Subcutaneous adipose tissue (tissue), 4 donors: ENCODE results near the gene HBE1. TPM values are rescaled to one million over a fixed set of nuclear protein-coding genes. Genes with fewer than 3 reads are reported as not detected.
"Not testable (repeated sequence)": the region's sequence is repeated elsewhere in the genome, so short reads cannot be mapped to it uniquely, and the experiment has no call there.

Source experiments
- CTCF ChIP-seq: fragments of 450-650 bp; IDR thresholded peaks from one replicate; pipeline ENCODE4 v1.5.1; 2016; ENCODE audit warnings: low read depth, mild to moderate bottlenecking, control low read depth, antibody characterized with exemption, moderate library complexity
- total RNA-seq, 4 donors: library from RNA; depleted of rRNA; stranded (reverse); fragments of >200 nt; gene quantifications; one replicate each; pipeline ENCODE4 v1.1.0, GENCODE V29; 2016

The HBE1 gene
- total RNA-seq, 4 donors from 2014 or later: not detected

DNA sequence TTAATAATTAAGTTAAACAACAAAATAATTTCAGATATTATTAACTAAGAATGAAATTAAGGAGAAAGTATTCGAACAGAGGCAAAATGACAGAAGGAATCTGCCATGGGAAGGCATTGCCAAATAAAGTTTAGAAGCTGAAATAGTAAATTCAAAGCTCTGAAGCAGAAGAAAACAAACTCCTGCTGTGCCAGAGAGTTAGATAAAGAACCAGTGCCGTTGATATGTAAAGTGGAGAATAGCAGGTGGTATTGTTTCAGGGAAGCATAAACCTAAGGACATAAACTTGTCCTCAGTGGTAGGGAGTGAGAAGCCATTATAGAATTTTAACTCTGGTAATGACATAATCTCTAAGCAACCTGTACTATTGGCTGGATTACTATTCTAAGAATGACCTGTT lies 12.4 kb downstream of the HBE1 start:
- TF ChIP-seq CTCF: no peak

GRCh38 chr11:5254646-5255413 lies 14.9 kb downstream of the HBE1 start, which contains the start of gene HBG2:
Gene HBG2, minus strand, starts transcription at chr11:5254781. Its CDS starts 53 bp downstream, at chr11:5254728.
- not testable (repeated sequence) for TF ChIP-seq CTCF

DNA sequence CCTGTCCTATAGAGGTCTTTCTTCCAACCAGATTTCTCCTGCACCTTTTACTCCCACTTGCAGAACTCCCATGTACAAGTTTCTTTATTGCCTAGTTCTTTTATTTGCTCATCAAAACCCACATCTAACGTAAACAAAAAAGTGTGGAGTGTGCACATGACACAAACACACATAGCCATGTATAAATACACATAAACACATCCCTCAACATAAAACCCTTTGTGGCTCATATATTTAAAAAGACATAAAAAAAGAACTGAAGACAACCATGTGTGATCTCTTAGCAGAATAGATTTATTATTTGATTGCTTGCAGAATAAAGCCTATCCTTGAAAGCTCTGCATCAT lies 16.9 kb downstream of the HBE1 start:
- TF ChIP-seq CTCF: no peak

GRCh38 chr11:5252192-5252918 lies 17.4 kb downstream of the HBE1 start:
- no peak for TF ChIP-seq CTCF

GRCh38 chr11:5251746-5252145 lies 18.0 kb downstream of the HBE1 start:
- TF ChIP-seq CTCF: no peak

DNA sequence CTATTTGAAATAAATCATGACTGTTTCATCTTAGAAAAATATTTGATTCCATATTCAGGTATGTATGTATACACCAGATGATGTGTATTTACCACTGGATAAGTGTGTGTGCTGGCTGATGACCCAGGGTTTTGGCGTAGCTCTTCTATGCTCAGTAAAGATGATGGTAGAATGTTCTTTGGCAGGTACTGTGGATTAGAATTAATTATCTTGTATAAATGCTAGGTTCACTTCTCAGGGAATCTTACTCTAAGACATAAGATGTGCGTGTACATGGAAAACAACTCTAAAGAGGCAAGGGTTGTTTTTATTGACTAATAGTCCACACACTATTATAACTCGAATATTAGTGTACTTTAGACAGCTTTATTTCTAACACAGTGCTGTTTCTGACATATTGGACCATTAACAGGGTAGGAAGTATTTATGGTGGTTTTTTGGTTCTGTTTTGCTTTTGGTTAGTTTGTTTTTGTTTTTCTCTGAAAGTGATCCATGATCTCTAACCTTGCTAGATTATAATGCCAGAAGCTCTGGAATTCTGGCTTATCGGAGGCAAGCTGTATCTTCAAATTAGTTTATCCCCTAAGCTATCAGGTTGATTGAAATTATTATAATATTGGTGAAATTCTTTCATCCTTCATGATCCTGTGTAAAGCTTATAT lies 19.1 kb downstream of the HBE1 start:
- TF ChIP-seq CTCF: no peak

DNA sequence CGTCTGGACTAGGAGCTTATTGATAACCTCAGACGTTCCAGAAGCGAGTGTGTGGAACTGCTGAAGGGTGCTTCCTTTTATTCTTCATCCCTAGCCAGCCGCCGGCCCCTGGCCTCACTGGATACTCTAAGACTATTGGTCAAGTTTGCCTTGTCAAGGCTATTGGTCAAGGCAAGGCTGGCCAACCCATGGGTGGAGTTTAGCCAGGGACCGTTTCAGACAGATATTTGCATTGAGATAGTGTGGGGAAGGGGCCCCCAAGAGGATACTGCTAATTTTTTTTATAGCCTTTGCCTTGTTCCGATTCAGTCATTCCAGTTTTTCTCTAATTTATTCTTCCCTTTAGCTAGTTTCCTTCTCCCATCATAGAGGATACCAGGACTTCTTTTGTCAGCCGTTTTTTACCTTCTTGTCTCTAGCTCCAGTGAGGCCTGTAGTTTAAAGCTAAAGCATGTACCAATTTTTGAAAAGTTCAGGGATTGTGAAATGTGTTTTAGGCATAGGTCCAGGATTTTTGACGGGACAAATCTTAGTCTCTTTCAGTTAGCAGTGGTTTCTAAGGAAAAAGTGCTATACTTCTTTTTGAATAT lies 19.8 kb downstream of the HBE1 start, which contains the start of gene HBG1:
HBG1 (minus strand) TSS at position 51 of the 590 bp plus-strand sequence. CDS start 53 bp downstream, outside the sequence.
- not testable (repeated sequence) for TF ChIP-seq CTCF
